Jurkat, Clone E6-1 (cell line): ENCODE results near the gene REX1BD.
"Not testable (repeated sequence)": the region's sequence is repeated elsewhere in the genome, so short reads cannot be mapped to it uniquely, and the experiment has no call there.

ENCODE experiments used
- DNase-seq: peaks from one replicate; pipeline ENCODE4 v3.0.0-alpha.2; 2011; ENCODE audit warnings: low read depth, low spot score
- H3K4me3 ChIP-seq: 2 replicates; pipeline ENCODE4 v1.5.1; 2011; ENCODE audit warnings: mild to moderate bottlenecking, low read length, control low read depth, moderate library complexity

Gene REX1BD

DNA sequence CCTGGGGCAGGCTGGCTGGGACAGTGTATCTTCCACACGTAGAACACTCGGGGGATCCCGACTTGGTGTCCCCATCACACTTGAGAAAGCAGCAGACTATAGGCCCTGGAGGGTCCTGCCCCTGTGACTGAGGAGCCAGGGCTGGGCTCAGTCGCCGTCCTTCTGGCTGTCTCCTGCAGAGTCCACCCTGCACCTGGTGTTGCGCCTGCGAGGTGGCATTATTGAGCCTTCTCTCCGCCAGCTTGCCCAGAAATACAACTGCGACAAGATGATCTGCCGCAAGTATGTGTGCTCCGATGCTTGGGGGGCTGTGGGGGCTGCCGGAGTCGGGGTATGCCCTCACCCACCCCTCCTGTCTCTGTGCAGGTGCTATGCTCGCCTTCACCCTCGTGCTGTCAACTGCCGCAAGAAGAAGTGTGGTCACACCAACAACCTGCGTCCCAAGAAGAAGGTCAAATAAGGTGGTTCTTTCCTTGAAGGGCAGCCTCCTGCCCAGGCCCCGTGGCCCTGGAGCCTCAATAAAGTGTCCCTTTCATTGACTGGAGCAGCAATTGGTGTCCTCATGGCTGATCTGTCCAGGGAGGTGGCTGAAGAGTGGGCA lies 13.8 kb upstream of the REX1BD start:
- no peak for DNase-seq
- H3K4me3 ChIP-seq, result no peak overlapping the region

- no peak overlapping the region for H3K4me3 ChIP-seq
- no peak for DNase-seq
These were observed 12.2 kb upstream of the REX1BD start for GRCh38 chr19:18576383-18576782.

DNA sequence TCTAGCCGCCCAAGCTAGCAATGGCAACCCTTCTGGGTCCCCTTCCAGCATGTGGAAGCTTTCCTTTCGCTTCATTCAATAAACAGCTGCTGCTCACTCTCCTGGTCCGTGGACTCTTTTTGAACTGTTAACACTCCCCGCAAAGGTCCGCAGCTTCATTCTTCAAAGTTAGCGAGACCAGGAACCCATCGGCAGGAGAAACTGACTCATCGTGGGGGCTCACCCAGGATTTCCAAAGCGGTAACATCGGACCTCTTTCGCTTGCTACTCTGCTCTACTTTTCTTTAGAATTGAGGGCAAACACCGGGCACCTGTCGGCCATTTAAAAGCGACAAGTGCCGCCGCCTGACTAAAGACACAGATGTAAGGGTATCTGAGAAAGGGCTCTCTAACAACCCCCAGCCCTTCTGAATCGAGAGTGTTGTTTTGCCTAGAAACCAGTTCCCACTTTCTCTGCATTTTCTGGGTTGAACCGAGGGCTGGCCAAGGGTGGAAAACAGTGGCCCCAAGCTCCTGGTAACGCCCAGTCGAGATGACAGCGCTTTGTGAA lies 11.2 kb upstream of the REX1BD start:
- no peak for DNase-seq
- no peak overlapping the region for H3K4me3 ChIP-seq

- H3K4me3 ChIP-seq, result no peak overlapping the region
- no peak for DNase-seq
These were observed 8.3 kb upstream of the REX1BD start for GRCh38 chr19:18580311-18580710.

GRCh38 chr19:18586306-18586705 lies 2.3 kb upstream of the REX1BD start:
- H3K4me3 ChIP-seq, result no peak overlapping the region
- no peak for DNase-seq

DNA sequence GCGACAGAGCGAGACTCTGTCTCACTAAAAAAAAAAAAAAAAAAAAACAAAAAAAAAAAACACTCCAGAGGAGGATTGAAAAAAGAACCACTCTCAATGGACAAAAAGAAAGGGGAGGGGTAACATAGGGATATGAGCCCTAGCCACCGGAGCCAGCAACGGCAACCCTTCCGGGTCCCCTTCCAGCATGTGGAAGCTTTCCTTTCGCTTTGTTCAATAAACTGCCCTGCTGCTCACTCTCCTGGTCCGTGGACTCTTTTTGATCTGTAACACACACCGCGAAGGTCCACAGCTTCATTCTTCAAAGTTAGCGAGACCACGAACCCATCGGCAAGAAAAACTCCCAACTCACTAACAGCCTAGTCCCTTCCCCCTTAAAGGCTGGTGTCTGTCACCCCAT lies 1.0 kb upstream of the REX1BD start:
- H3K4me3 ChIP-seq, result peak overlapping the region; percentile 72
- DNase-seq, result no peak

DNA sequence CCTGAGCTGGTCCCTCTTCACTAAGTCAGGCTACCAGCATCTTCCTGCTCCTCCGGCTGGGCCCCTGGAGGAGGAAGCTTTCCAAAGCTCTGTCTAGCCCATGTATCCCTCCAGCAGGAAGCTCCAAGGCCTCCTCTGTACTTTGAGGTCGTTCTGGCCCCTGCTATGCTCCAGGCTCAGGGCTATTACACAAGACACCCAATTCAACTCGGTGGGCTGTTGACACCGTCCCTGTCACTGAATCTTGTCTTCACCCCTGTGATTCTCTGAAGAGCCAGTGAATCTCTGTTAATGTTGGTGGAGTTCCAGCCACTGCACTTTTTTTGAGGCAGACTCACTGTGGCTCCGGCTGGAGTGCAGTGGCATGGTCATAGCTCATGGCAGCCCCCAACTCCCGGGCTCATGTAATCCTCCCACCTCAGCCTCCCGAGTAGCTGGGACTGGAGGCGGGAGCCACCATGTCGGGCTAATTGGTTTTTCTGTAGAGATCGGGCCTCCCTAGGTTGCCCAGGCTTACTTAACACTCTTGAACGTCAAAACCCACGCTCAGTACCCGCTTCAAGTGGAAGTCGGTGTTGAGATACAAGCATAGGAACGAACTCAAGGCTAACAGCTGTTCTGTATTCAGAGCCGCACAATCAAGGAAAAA lies 512 bp upstream of the REX1BD start:
- peak; percentile 48 for DNase-seq
- H3K4me3 ChIP-seq, result peak overlapping the region; percentile 72

GRCh38 chr19:18589380-18590272 lies 1.0 kb downstream of the REX1BD start:
- peak overlapping the region; percentile 72 for H3K4me3 ChIP-seq
- DNase-seq, result no peak

GRCh38 chr19:18590273-18591272 lies 2.0 kb downstream of the REX1BD start:
- no peak overlapping the region for H3K4me3 ChIP-seq
- DNase-seq, result peak; percentile 33

DNA sequence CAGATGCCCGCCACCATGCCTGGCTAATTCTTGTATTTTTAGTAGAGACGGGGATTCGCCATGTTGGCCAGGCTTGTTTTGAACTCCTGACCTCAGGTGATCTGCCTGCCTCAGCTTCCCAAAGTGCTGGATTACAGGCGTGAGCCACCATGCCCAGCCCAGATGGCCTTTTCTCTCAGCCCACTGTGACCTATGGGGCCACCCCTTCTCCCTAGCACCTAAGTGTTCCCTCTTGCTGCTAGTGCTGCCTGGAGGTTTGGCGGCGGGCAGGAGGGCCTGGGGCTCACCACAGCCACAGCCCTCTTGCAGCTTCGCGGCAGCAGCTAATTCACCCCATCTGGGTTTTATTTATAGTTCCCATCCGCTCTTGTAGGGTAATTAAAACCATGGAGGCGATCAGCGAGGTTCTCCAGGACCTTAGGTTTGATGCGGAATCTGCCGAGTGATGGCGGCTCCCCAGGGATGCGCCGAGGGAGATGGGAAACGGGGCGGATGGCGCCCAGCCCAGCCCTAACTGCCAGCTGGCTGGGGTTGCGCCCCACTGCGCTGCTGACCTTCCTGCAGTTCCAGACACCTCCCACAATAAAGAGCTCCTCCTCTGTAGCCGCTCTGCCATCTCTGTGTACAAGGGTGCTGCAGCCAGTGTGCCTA lies 3.3 kb downstream of the REX1BD start:
- no peak for DNase-seq
- no peak overlapping the region for H3K4me3 ChIP-seq

DNA sequence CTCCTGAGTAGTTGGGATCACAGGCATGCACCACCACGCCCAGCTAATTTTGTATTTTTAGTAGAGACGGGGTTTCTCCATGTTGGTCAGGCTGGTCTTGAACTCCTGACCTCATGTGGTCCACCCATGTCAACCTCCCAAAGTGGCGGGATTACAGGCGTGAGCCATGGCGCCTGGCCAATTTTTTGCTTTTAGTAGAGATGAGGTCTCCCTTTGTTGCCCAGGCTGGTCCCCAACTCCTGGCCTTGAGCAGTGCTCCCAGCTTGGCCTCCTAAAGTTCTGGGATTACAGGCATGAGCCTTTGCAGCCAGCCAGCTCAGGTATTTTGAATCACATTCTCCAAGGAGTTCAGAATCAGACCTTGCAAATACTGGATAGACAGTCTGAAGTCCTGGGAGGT lies 4.1 kb downstream of the REX1BD start:
- DNase-seq, H3K4me3 ChIP-seq: not testable (repeated sequence)

DNA sequence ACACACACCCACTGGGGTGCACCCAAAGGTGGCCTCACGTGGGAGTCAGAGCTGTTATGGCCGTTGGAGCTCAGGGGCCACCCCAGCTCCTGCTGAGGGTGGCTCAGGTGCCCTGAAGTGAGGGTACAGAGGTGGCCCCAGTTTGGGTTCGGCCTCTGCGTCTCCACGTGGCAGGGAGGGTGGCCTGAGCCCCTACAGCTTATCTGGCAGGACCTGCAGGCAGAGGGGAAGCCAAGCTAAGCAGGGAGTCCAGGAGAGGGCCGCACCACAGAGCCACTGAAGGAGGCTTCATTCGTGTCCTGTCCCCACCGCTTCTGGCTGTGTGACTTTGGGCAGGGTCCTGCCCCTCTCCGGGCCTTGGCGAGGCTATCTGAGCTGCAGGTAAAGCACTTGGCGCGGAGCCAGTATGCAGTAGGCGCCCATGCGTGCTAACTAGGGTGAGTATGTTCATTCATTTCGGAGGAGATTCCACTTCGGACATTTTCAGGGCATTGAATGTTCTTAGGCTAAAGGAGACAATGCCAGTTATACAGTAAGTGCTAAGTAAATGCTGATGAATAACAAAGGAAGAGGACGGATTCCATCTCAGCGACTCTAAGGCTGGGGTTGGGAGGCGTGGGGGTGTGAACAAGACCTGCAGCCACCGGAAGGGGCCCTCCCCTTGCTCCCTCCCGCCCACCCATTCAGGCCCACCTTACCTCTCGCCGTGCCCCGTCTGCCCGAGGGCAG lies 4.9 kb downstream of the REX1BD start:
- no peak overlapping the region; the same call in 1 of the 2 replicates for H3K4me3 ChIP-seq
- DNase-seq, result no peak

DNA sequence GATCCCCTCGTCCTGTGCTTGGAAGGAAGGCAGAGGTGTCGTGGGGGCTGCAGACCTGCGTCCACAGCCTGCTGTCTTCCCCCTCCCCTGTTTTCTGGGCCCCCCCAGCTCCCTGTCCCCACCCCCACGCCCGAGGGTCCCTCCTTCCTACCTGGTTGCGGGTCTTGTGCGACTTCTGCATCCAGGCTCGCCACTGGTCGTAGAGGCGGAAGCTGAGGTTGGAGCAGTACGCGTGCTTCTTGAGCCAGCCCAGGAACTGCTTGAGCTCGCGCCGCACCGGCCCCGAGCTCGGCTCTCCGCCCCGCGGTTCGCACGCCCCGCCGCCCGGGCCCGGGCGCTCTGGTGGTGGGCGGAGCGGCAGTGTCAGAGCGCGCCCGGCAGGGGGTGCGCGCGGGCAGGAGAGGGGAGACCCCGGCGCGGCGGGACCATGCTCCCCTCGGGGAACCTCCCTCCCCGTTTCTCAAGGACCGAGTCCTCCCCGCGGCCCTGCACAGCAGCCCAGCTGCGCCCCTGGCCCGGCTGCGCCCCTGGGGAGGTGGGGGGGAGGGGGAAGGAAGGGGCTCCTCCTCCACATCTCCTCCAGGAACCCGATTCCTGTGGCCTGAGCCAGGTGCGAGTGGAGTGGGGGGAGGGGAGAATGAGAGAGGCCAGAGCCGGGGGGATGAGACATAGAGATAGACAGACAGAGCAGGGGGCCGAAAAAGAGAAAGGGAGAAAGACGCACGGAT lies 5.7 kb downstream of the REX1BD start:
- peak overlapping the region; percentile 42 for H3K4me3 ChIP-seq
- DNase-seq, result peak; percentile 28

DNA sequence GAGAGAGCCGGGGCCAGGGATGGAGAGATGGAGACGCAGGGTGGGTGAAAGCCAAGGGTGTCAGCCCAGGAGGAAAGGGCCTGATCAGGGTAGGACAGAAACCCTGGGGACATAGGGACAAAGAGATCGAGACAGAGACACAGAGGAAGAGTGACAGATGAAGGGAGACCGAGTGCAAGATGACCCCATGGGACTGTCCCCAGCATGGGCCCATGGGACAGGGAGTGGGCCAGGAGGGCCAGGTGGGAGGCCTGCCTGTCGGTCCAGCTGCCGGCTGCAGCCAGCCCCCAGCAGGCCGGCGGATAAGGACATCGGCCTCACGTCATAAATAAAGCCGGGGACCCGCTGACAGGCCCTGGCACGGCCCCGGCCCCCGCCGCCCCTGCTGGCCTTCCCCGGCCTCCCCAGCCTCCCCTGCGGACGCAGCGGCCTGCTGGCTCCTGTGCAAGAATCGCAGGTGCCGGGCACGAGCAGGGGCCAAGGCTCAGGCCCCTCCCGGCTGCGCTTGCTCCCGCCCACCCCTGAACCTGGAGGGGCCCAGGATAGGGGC lies 6.3 kb downstream of the REX1BD start:
- no peak overlapping the region; the same call in 1 of the 2 replicates for H3K4me3 ChIP-seq
- DNase-seq, result no peak

GRCh38 chr19:18595475-18595874 lies 6.9 kb downstream of the REX1BD start:
- no peak overlapping the region for H3K4me3 ChIP-seq
- DNase-seq, result no peak

DNA sequence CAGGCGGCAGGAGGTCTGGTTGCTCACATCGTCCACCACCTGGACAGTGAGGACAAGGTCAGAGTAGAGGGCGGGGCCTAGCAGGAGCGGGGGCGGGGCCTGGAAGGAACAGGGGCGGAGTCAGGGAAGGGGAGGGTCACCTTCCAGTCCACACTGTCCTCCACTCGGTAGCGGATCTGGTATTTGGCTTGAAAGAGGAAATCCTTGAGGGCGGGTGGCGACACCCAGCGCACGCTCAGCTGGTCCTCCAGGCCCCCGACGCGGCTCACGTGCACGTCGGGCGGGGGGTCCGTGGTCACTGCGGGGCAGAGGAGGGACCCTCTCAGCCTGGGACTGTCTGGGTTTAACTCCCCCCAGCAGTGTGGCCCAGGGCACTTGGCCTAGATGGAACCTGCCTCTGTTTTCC lies 8.2 kb downstream of the REX1BD start:
- DNase-seq, result no peak
- no peak overlapping the region for H3K4me3 ChIP-seq
